Measurements from ENCODE around the gene INPP4B. TPM values are rescaled to one million over a fixed set of nuclear protein-coding genes. Genes with fewer than 3 reads are reported as not detected.
"Not testable (repeated sequence)": the region's sequence is repeated elsewhere in the genome, so short reads cannot be mapped to it uniquely, and the experiment has no call there.

The INPP4B gene
- total RNA-seq, 1 experiment from 2014 or later: 41.0 TPM

- CTCF ChIA-PET: no interaction called here
- no TSS peak for BruUV-seq (replicated peaks)
- H2AFZ ChIP-seq (ENCODE audit: low read length): no peak overlapping the region
Observed at GRCh38 chr4:142081025-142081424, 765.1 kb downstream of the INPP4B start.

GRCh38 chr4:142079959-142080358, 766.1 kb downstream of the INPP4B start:
- H3K9ac ChIP-seq (ENCODE audit: low read length): no peak overlapping the region
- no peak overlapping the region for H3K4me3 ChIP-seq (ENCODE audit: low read length)
- H2AFZ ChIP-seq (ENCODE audit: low read length): no peak overlapping the region
- H3K36me3 ChIP-seq (ENCODE audit: low read depth, low read length): no peaks in the 10 kb centered on the region
- H4K20me1 ChIP-seq (ENCODE audit: low read length): no peaks in the 10 kb centered on the region
- DNase-seq: no peak
- 0 out of 2 replicates have a peak, but pooled peaks cover 5% of the 10 kb centered on the region for H3K4me1 ChIP-seq (ENCODE audit: insufficient read depth, low read length)
- no peaks in the 10 kb centered on the region for H3K27me3 ChIP-seq (ENCODE audit: low read length)
- H3F3A ChIP-seq (ENCODE audit: low read length, unreplicated experiment): no peaks in the 10 kb centered on the region
- H3K9me2 ChIP-seq (replicated peaks; ENCODE audit: low read length): no peaks in the 10 kb centered on the region
- no peaks in the 10 kb centered on the region for H3K79me2 ChIP-seq (ENCODE audit: low read length)
- H3K9me3 ChIP-seq (ENCODE audit: low read length): no peaks in the 10 kb centered on the region
- CTCF ChIA-PET: no interaction called here
- no peak overlapping the region for H3K27ac ChIP-seq (ENCODE audit: low read length)
- no peak for ATAC-seq
- TF ChIP-seq CTCF (conservative IDR thresholded peaks at IDR 0.05; ENCODE audit: low read depth, low read length) (no peak), EZH2phosphoT487 (IDR thresholded peaks at IDR 0.05; ENCODE audit: borderline replicate concordance, low read length) (no peak), EZH2 (IDR thresholded peaks at IDR 0.05; ENCODE audit: low read length, unreplicated experiment) (no peak)
- POLR2A ChIA-PET (ENCODE audit: unreplicated experiment): no interaction called here
- BruUV-seq (replicated peaks): no TSS peak
- no peak overlapping the region for H3K4me2 ChIP-seq (ENCODE audit: low read length)
- intact Hi-C loops (cut with micrococcal nuclease): no loop called here

More at GRCh38 chr4:142081025-142081424, 765.1 kb downstream of the INPP4B start:
- Histone ChIP-seq H3K27me3 (ENCODE audit: low read length) (no peaks in the 10 kb centered on the region), H4K20me1 (ENCODE audit: low read length) (no peaks in the 10 kb centered on the region), H3K4me2 (ENCODE audit: low read length) (no peak overlapping the region), H3F3A (ENCODE audit: low read length, unreplicated experiment) (no peaks in the 10 kb centered on the region), H3K4me3 (ENCODE audit: low read length) (no peak overlapping the region), H3K36me3 (ENCODE audit: low read depth, low read length) (no peaks in the 10 kb centered on the region), H3K79me2 (ENCODE audit: low read length) (no peaks in the 10 kb centered on the region), H3K9me2 (replicated peaks; ENCODE audit: low read length) (no peaks in the 10 kb centered on the region), H3K4me1 (ENCODE audit: insufficient read depth, low read length) (0 out of 2 replicates have a peak, but pooled peaks cover 5% of the 10 kb centered on the region), H3K9ac (ENCODE audit: low read length) (no peak overlapping the region), H3K27ac (ENCODE audit: low read length) (no peak overlapping the region), H3K9me3 (ENCODE audit: low read length) (no peaks in the 10 kb centered on the region)
- TF ChIP-seq CTCF (conservative IDR thresholded peaks at IDR 0.05; ENCODE audit: low read depth, low read length): no peak
- no peak for TF ChIP-seq EZH2phosphoT487 (IDR thresholded peaks at IDR 0.05; ENCODE audit: borderline replicate concordance, low read length)
- no peak for TF ChIP-seq EZH2 (IDR thresholded peaks at IDR 0.05; ENCODE audit: low read length, unreplicated experiment)
- intact Hi-C loops (cut with micrococcal nuclease): no loop called here
- POLR2A ChIA-PET (ENCODE audit: unreplicated experiment): no interaction called here
- no peak for DNase-seq
- no peak for ATAC-seq

- peak; percentile 77 for ATAC-seq
- no peaks in the 10 kb centered on the region for H3K9me2 ChIP-seq (replicated peaks; ENCODE audit: low read length)
- intact Hi-C loops (cut with micrococcal nuclease): no loop called here
- TF ChIP-seq EZH2 (IDR thresholded peaks at IDR 0.05; ENCODE audit: low read length, unreplicated experiment) (no peak), CTCF (conservative IDR thresholded peaks at IDR 0.05; ENCODE audit: low read depth, low read length) (no peak), EZH2phosphoT487 (IDR thresholded peaks at IDR 0.05; ENCODE audit: borderline replicate concordance, low read length) (no peak)
- H3K27me3 ChIP-seq (ENCODE audit: low read length): no peaks in the 10 kb centered on the region
- no peak overlapping the region for H3K9ac ChIP-seq (ENCODE audit: low read length)
- 0 out of 2 replicates have a peak, but pooled peaks cover 5% of the 10 kb centered on the region for H3K4me1 ChIP-seq (ENCODE audit: insufficient read depth, low read length)
- H3K36me3 ChIP-seq (ENCODE audit: low read depth, low read length): no peaks in the 10 kb centered on the region
- BruUV-seq (replicated peaks): no TSS peak
- H3K4me3 ChIP-seq (ENCODE audit: low read length): no peak overlapping the region
- no peaks in the 10 kb centered on the region for H3K9me3 ChIP-seq (ENCODE audit: low read length)
- H4K20me1 ChIP-seq (ENCODE audit: low read length): no peaks in the 10 kb centered on the region
- H2AFZ ChIP-seq (ENCODE audit: low read length): no peak overlapping the region
- DNase-seq: no peak
- no peak overlapping the region for H3K4me2 ChIP-seq (ENCODE audit: low read length)
- no peaks in the 10 kb centered on the region for H3K79me2 ChIP-seq (ENCODE audit: low read length)
- no peak overlapping the region for H3K27ac ChIP-seq (ENCODE audit: low read length)
- no peaks in the 10 kb centered on the region for H3F3A ChIP-seq (ENCODE audit: low read length, unreplicated experiment)
- ChIA-PET CTCF (no interaction called here), POLR2A (ENCODE audit: unreplicated experiment) (no interaction called here)
Observed at GRCh38 chr4:142077048-142077447, 769.1 kb downstream of the INPP4B start.

- H4K20me1 ChIP-seq (ENCODE audit: low read length); H3K9ac ChIP-seq (ENCODE audit: low read length); ATAC-seq; H3K27me3 ChIP-seq (ENCODE audit: low read length); H3K4me2 ChIP-seq (ENCODE audit: low read length); H3K9me2 ChIP-seq (replicated peaks; ENCODE audit: low read length); H3F3A ChIP-seq (ENCODE audit: low read length, unreplicated experiment); H3K4me1 ChIP-seq (ENCODE audit: insufficient read depth, low read length); BruUV-seq (replicated peaks); H2AFZ ChIP-seq (ENCODE audit: low read length); H3K27ac ChIP-seq (ENCODE audit: low read length); intact Hi-C loops (cut with micrococcal nuclease); H3K9me3 ChIP-seq (ENCODE audit: low read length); H3K79me2 ChIP-seq (ENCODE audit: low read length); H3K36me3 ChIP-seq (ENCODE audit: low read depth, low read length); CTCF ChIA-PET; POLR2A ChIA-PET (ENCODE audit: unreplicated experiment); DNase-seq; H3K4me3 ChIP-seq (ENCODE audit: low read length): not testable (repeated sequence)
Observed at GRCh38 chr4:142068304-142068703, 777.8 kb downstream of the INPP4B start.

Data from PC-3 (cell line).